B cell (primary cell): ENCODE results near the gene CHD5. TPM values are rescaled to one million over a fixed set of nuclear protein-coding genes. Genes with fewer than 3 reads are reported as not detected.

Experiments used
- ATAC-seq: fragments of 200-7000 bp; cut with Tn5 transposase; one replicate; pipeline ENCODE4 v1.10.0; 2021; ENCODE audit warnings: low read depth, mild to moderate bottlenecking, moderate number of reproducible peaks, moderate library complexity
- CTCF ChIA-PET: fragments of 350-600 bp; sonication (Branson Sonifier 250); formaldehyde crosslinking; loops from one replicate; lab custom pipeline; 2021; ENCODE audit warnings: antibody characterized with exemption, inconsistent platforms; lab: Charles Lee
- POLR2A ChIA-PET: fragments of 350-600 bp; sonication (Branson Sonifier 250); formaldehyde crosslinking; loops from one replicate; lab custom pipeline; 2021; ENCODE audit warnings: antibody characterized with exemption; lab: Charles Lee
- DNase-seq: peaks from one replicate; pipeline ENCODE4 v3.0.0; 2013
- H2AFZ ChIP-seq: 2 replicates; pipeline ENCODE4 v1.6.1; 2012; ENCODE audit warnings: mild to moderate bottlenecking, low read depth, low read length; ENCODE audit not compliant: insufficient read depth, poor library complexity, severe bottlenecking
- H3K27ac ChIP-seq, 2 donors: 1 replicate in 1 of 2; 2 replicates in 1 of 2; pipeline ENCODE4 v1.5.1; 2012 to 2013; ENCODE audit warnings: low read length in 2 of 2, mild to moderate bottlenecking in 2 of 2, moderate library complexity in 1 of 2
- H3K27me3 ChIP-seq, 4 experiments: fragments of 200-600 bp in 1 of 4; sonication (generic) in 1 of 4; replicated peaks in 1 of 4; 1 replicate in 2 of 4; 2 replicates in 2 of 4; pipeline versions ENCODE4 v1.6.1 to v1.7.0; 2013 to 2016; ENCODE audit warnings: low read length in 3 of 4, mild to moderate bottlenecking in 2 of 4, mixed read lengths in 1 of 4, moderate library complexity in 1 of 4; ENCODE audit not compliant: insufficient read depth in 4 of 4, control insufficient read depth in 3 of 4; ENCODE audit errors: control extremely low read depth in 1 of 4
- H3K36me3 ChIP-seq, 2 experiments: replicated peaks in 1 of 2; 1 replicate in 1 of 2; 2 replicates in 1 of 2; pipeline versions ENCODE4 v1.6.1 to v1.7.1; 2013; ENCODE audit warnings: low read length in 1 of 2; ENCODE audit not compliant: insufficient read depth in 2 of 2, control insufficient read depth in 1 of 2; ENCODE audit errors: control extremely low read depth in 1 of 2, extremely low read depth in 1 of 2
- H3K4me1 ChIP-seq, 2 donors: fragments of 200-600 bp in 1 of 2; sonication (generic) in 1 of 2; 1 replicate in 1 of 2; 2 replicates in 1 of 2; pipeline versions ENCODE4 v1.5.1 to v1.6.1; 2013 to 2017; ENCODE audit warnings: low read length in 2 of 2; ENCODE audit not compliant: control insufficient read depth in 2 of 2, insufficient read depth in 2 of 2
- H3K4me2 ChIP-seq: replicated peaks from 2 replicates; pipeline ENCODE3; 2012; ENCODE audit warnings: mild to moderate bottlenecking, low read depth, low read length; ENCODE audit not compliant: poor library complexity, severe bottlenecking
- H3K4me3 ChIP-seq, 5 experiments: fragments of 200-600 bp in 1 of 5; sonication (generic) in 1 of 5; 1 replicate in 3 of 5; 2 replicates in 2 of 5; pipeline versions ENCODE4 v1.5.1 to v1.7.0; 2011 to 2016; ENCODE audit warnings: low read length in 4 of 5, mild to moderate bottlenecking in 4 of 5, low read depth in 2 of 5, control low read depth in 1 of 5, moderate library complexity in 1 of 5; ENCODE audit not compliant: insufficient read depth in 1 of 5; ENCODE audit errors: control extremely low read depth in 1 of 5, extremely low read depth in 1 of 5
- H3K79me2 ChIP-seq: fragments of 200-600 bp; sonication (generic); one replicate; pipeline ENCODE4 v1.6.0; 2016; ENCODE audit warnings: low read length; ENCODE audit not compliant: control insufficient read depth, insufficient read depth
- H3K9ac ChIP-seq: fragments of 200-600 bp; sonication (generic); 2 replicates; pipeline ENCODE4 v1.6.1; 2017; ENCODE audit warnings: mild to moderate bottlenecking, low read length, moderate library complexity
- H3K9me3 ChIP-seq, 3 donors: one replicate each; pipeline versions ENCODE4 v1.6.1 to v1.7.1; 2013; ENCODE audit warnings: low read length in 2 of 3; ENCODE audit not compliant: control insufficient read depth in 2 of 3, insufficient read depth in 1 of 3; ENCODE audit errors: control extremely low read depth in 1 of 3
- H4K20me1 ChIP-seq: 2 replicates; pipeline ENCODE4 v1.6.0; 2012; ENCODE audit warnings: mild to moderate bottlenecking, low read length; ENCODE audit not compliant: insufficient read depth, control insufficient read depth, poor library complexity, severe bottlenecking
- H3K27ac Mint-ChIP-seq: one replicate; pipeline ENCODE4 v1.8.0; 2021; ENCODE audit warnings: mixed read lengths
- H3K27me3 Mint-ChIP-seq: one replicate; pipeline ENCODE4 v1.8.0; 2021; ENCODE audit warnings: mixed read lengths
- H3K4me1 Mint-ChIP-seq: one replicate; pipeline ENCODE4 v1.8.0; 2021; ENCODE audit warnings: mixed read lengths
- H3K4me3 Mint-ChIP-seq: one replicate; pipeline ENCODE4 v1.8.0; 2021; ENCODE audit warnings: mixed read lengths
- H3K9me3 Mint-ChIP-seq: one replicate; pipeline ENCODE4 v1.8.0; 2022; ENCODE audit warnings: mixed read lengths; ENCODE audit not compliant: insufficient read depth
- EZH2 ChIP-seq: IDR thresholded peaks from 2 replicates; pipeline ENCODE4 v1.6.1; 2012; ENCODE audit warnings: borderline replicate concordance, low read depth, mild to moderate bottlenecking, moderate library complexity, low read length; ENCODE audit not compliant: insufficient read depth, poor library complexity, severe bottlenecking
- WGBS: methylation state at CpG from one replicate; pipeline ENCODE4 v1.1.5; 2013; ENCODE audit warnings: missing lambda C conversion rate; ENCODE audit not compliant: insufficient coverage; 5-methylcytosine and 5-hydroxymethylcytosine counted together
- intact Hi-C: fragments of 100-400 bp; cut with micrococcal nuclease; formaldehyde crosslinking; loops from one replicate; pipeline ENCODE4 v1.10.0; 2022
- polyA plus RNA-seq: library from polyadenylated mRNA; depleted of rRNA; stranded (reverse); fragments of >200 nt; gene quantifications from 2 replicates; pipeline ENCODE4 v1.2.3, GENCODE V29; 2012
- total RNA-seq, 2 donors: library from RNA; stranded (reverse); fragments of 120-200 nt in 1 of 2; gene quantifications; 1 replicate in 1 of 2; 2 replicates in 1 of 2; pipeline versions ENCODE4 v1.2.3 to v1.2.4, GENCODE V29; 2013 to 2022
- TF ChIP-seq, protein P1 (sequence below): fragments of 200-600 bp; IDR thresholded peaks from one replicate; pipeline ENCODE4 v1.8.0; 2022; ENCODE audit warnings: antibody characterized with exemption, mild to moderate bottlenecking

Gene CHD5
- total and polyA plus RNA-seq, 2 donors (not counting 1 experiment from before 2014, with no cell fraction given): 0.18 to 0.20 TPM

DNA sequence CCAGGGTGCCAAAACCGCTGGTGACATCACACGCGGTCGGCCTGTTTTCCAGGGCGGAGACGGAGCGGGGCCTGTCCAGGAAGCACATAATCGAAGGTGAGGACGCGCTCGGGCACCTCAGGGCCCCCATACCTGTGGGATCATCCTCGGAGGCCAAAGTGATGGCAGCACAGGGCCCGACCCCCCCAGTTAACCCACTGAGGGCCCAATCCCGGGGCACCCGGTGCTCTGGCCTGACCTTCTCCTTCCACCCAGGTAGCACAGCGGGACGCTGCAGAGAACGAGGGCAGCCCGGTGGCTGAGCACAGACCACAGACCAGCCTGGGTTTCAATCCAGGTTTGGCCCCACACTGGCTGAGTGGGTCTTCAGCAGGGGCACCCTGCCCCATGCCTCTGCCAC, 91.2 kb downstream of the CHD5 start:
- peaks cover 0 to 38% of the 10 kb centered on the region in 2 experiments for H3K36me3 ChIP-seq
- intact Hi-C loops: no loop called here
- Mint-ChIP-seq H3K27me3 (no peaks in the 10 kb centered on the region), H3K4me3 (no peak overlapping the region), H3K9me3 (no peaks in the 10 kb centered on the region), H3K27ac (no peak overlapping the region), H3K4me1 (no peaks in the 10 kb centered on the region)
- DNase-seq (no peak), ATAC-seq (no peak)
- H3K9me3 ChIP-seq: no peaks in the 10 kb centered on the region
- no peak overlapping the region for H3K4me3 ChIP-seq
- no peaks in the 10 kb centered on the region for H3K4me1 ChIP-seq
- no peak overlapping the region for H3K4me2 ChIP-seq
- H2AFZ ChIP-seq: no peak overlapping the region
- H3K9ac ChIP-seq: no peak overlapping the region
- CTCF ChIA-PET: no interaction called here
- WGBS: 99% methylated on average over 18 of the region's 19 CpGs
- H3K79me2 ChIP-seq: no peaks in the 10 kb centered on the region
- TF ChIP-seq EZH2: no peak
- TF ChIP-seq, protein P1, sequence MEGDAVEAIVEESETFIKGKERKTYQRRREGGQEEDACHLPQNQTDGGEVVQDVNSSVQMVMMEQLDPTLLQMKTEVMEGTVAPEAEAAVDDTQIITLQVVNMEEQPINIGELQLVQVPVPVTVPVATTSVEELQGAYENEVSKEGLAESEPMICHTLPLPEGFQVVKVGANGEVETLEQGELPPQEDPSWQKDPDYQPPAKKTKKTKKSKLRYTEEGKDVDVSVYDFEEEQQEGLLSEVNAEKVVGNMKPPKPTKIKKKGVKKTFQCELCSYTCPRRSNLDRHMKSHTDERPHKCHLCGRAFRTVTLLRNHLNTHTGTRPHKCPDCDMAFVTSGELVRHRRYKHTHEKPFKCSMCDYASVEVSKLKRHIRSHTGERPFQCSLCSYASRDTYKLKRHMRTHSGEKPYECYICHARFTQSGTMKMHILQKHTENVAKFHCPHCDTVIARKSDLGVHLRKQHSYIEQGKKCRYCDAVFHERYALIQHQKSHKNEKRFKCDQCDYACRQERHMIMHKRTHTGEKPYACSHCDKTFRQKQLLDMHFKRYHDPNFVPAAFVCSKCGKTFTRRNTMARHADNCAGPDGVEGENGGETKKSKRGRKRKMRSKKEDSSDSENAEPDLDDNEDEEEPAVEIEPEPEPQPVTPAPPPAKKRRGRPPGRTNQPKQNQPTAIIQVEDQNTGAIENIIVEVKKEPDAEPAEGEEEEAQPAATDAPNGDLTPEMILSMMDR: no peak
- POLR2A ChIA-PET: no interaction called here
- H3K27ac ChIP-seq: no peak overlapping the region
- H3K27me3 ChIP-seq: no peaks in the 10 kb centered on the region
- H4K20me1 ChIP-seq: no peaks in the 10 kb centered on the region

DNA sequence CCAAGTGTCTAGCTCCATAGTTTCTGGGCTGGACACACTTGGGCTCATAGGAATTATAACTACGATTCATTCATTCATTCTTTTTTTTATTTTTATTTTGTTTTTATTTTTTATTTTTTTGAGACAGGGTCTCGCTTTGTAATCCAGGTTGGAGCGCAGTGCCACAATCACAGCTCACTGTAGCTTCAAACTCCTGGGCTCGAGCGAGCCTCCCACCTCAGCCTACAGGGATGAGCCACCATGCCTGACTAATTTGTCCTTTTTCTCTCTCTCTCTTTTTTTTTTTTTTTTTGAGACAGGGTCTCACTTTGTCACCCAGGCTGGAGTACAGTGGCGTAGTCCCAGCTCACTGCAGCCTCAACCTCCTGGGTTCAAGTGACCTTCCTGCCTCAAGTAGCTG, 92.2 kb downstream of the CHD5 start:
- TF ChIP-seq EZH2: no peak
- TF ChIP-seq, protein P1: no peak
- H3K27me3 Mint-ChIP-seq: no peaks in the 10 kb centered on the region
- H3K27me3 ChIP-seq: no peaks in the 10 kb centered on the region
- no peak overlapping the region for H3K9ac ChIP-seq
- POLR2A ChIA-PET: no interaction called here
- H3K27ac Mint-ChIP-seq: no peak overlapping the region
- no peaks in the 10 kb centered on the region for H3K9me3 Mint-ChIP-seq
- no peaks in the 10 kb centered on the region for H3K9me3 ChIP-seq
- DNase-seq: no peak
- CTCF ChIA-PET: no interaction called here
- H3K4me1 ChIP-seq: no peaks in the 10 kb centered on the region
- H3K4me1 Mint-ChIP-seq: no peaks in the 10 kb centered on the region
- H3K4me3 ChIP-seq: no peak overlapping the region
- no peak overlapping the region for H2AFZ ChIP-seq
- H4K20me1 ChIP-seq: no peaks in the 10 kb centered on the region
- no peak overlapping the region for H3K27ac ChIP-seq
- H3K4me2 ChIP-seq: no peak overlapping the region
- no peak for ATAC-seq
- intact Hi-C loops: no loop called here
- H3K4me3 Mint-ChIP-seq: no peak overlapping the region
- peaks cover 0 to 36% of the 10 kb centered on the region in 2 experiments for H3K36me3 ChIP-seq
- H3K79me2 ChIP-seq: no peaks in the 10 kb centered on the region
- WGBS: 93% methylated on average over 2 of the region's 6 CpGs
